H54 (cell line): ENCODE measurements around the gene HIP1.
A peak's percentile ranks its signal among the peaks of the same experiment; 100 is the strongest.
"Not testable (repeated sequence)": the region's sequence is repeated elsewhere in the genome, so short reads cannot be mapped to it uniquely, and the experiment has no call there.

ENCODE experiments used
- DNase-seq: peaks from one replicate; pipeline ENCODE4 v3.0.0; 2011; ENCODE audit warnings: low spot score, mixed read lengths; ENCODE audit not compliant: insufficient read length
- FAIRE-seq: peaks from 3 replicates; lab custom pipeline; 2011; peaks lifted over from hg19 to GRCh38; lab: Jason Lieb, UNC
- POLR2A ChIP-seq: IDR thresholded peaks from 2 replicates; pipeline ENCODE4 v1.6.1; 2011; ENCODE audit warnings: low read depth, mild to moderate bottlenecking, low read length

Gene HIP1

GRCh38 chr7:75623390-75624133 lies 115.2 kb downstream of the HIP1 start:
- FAIRE-seq (no peak), DNase-seq (no peak)
- no peak for TF ChIP-seq POLR2A

- no peak for FAIRE-seq
- TF ChIP-seq POLR2A = no peak
Observed at GRCh38 chr7:75621124-75621523, 117.6 kb downstream of the HIP1 start.

GRCh38 chr7:75619636-75620035 lies 119.1 kb downstream of the HIP1 start:
- DNase-seq = no peak
- no peak for FAIRE-seq
- TF ChIP-seq POLR2A = no peak

More at GRCh38 chr7:75621124-75621523, 117.6 kb downstream of the HIP1 start:
- DNase-seq = no peak

GRCh38 chr7:75617634-75618234 lies 121.0 kb downstream of the HIP1 start:
- DNase-seq (no peak), FAIRE-seq (no peak)
- TF ChIP-seq POLR2A = no peak

GRCh38 chr7:75616421-75617167 lies 122.1 kb downstream of the HIP1 start:
- no peak for TF ChIP-seq POLR2A
- DNase-seq (no peak), FAIRE-seq (no peak)

GRCh38 chr7:75614401-75614800 lies 124.3 kb downstream of the HIP1 start:
- FAIRE-seq (no peak), DNase-seq (no peak)
- TF ChIP-seq POLR2A = no peak

GRCh38 chr7:75613351-75613750 lies 125.4 kb downstream of the HIP1 start:
- TF ChIP-seq POLR2A = no peak
- DNase-seq = no peak
- FAIRE-seq = no peak

- peak; percentile 50; the same call in 1 of the 2 replicates for TF ChIP-seq POLR2A
- DNase-seq (peak; percentile 68), FAIRE-seq (no peak)
Observed at GRCh38 chr7:75611557-75612178, 127.1 kb downstream of the HIP1 start.

- not testable (repeated sequence) for DNase-seq, FAIRE-seq
Observed at GRCh38 chr7:75609416-75609815, 129.3 kb downstream of the HIP1 start.

GRCh38 chr7:75608451-75609122 lies 130.2 kb downstream of the HIP1 start:
- no peak for TF ChIP-seq POLR2A
- DNase-seq = no peak
- no peak for FAIRE-seq

GRCh38 chr7:75604408-75604807 lies 134.3 kb downstream of the HIP1 start:
- DNase-seq = no peak
- TF ChIP-seq POLR2A = no peak
- no peak for FAIRE-seq

GRCh38 chr7:75602831-75603230 lies 135.9 kb downstream of the HIP1 start:
- DNase-seq = peak; percentile 30
- not testable (repeated sequence) for FAIRE-seq

GRCh38 chr7:75601539-75601938 lies 137.2 kb downstream of the HIP1 start:
- TF ChIP-seq POLR2A = no peak
- FAIRE-seq (no peak), DNase-seq (no peak)

- FAIRE-seq = not testable (repeated sequence)
Observed at GRCh38 chr7:75600748-75601147, 138.0 kb downstream of the HIP1 start.

More at GRCh38 chr7:75600748-75601147, 138.0 kb downstream of the HIP1 start:
- not testable (repeated sequence) for DNase-seq
